B cell (primary cell): Measurements from ENCODE around the gene SFRP4. TPM values are rescaled to one million over a fixed set of nuclear protein-coding genes. Genes with fewer than 3 reads are reported as not detected.

Experiments
- ATAC-seq: fragments of 200-7000 bp; cut with Tn5 transposase; one replicate; pipeline ENCODE4 v1.10.0; 2021; ENCODE audit warnings: low read depth, mild to moderate bottlenecking, moderate number of reproducible peaks, moderate library complexity
- CTCF ChIA-PET: fragments of 350-600 bp; sonication (Branson Sonifier 250); formaldehyde crosslinking; loops from one replicate; lab custom pipeline; 2021; ENCODE audit warnings: antibody characterized with exemption, inconsistent platforms; lab: Charles Lee
- POLR2A ChIA-PET: fragments of 350-600 bp; sonication (Branson Sonifier 250); formaldehyde crosslinking; loops from one replicate; lab custom pipeline; 2021; ENCODE audit warnings: antibody characterized with exemption; lab: Charles Lee
- DNase-seq: peaks from one replicate; pipeline ENCODE4 v3.0.0; 2013
- H2AFZ ChIP-seq: 2 replicates; pipeline ENCODE4 v1.6.1; 2012; ENCODE audit warnings: mild to moderate bottlenecking, low read depth, low read length; ENCODE audit not compliant: insufficient read depth, poor library complexity, severe bottlenecking
- H3K27ac ChIP-seq, 2 donors: 1 replicate in 1 of 2; 2 replicates in 1 of 2; pipeline ENCODE4 v1.5.1; 2012 to 2013; ENCODE audit warnings: low read length in 2 of 2, mild to moderate bottlenecking in 2 of 2, moderate library complexity in 1 of 2
- H3K27me3 ChIP-seq, 4 experiments: fragments of 200-600 bp in 1 of 4; sonication (generic) in 1 of 4; replicated peaks in 1 of 4; 1 replicate in 2 of 4; 2 replicates in 2 of 4; pipeline versions ENCODE4 v1.6.1 to v1.7.0; 2013 to 2016; ENCODE audit warnings: low read length in 3 of 4, mild to moderate bottlenecking in 2 of 4, mixed read lengths in 1 of 4, moderate library complexity in 1 of 4; ENCODE audit not compliant: insufficient read depth in 4 of 4, control insufficient read depth in 3 of 4; ENCODE audit errors: control extremely low read depth in 1 of 4
- H3K36me3 ChIP-seq, 2 experiments: replicated peaks in 1 of 2; 1 replicate in 1 of 2; 2 replicates in 1 of 2; pipeline versions ENCODE4 v1.6.1 to v1.7.1; 2013; ENCODE audit warnings: low read length in 1 of 2; ENCODE audit not compliant: insufficient read depth in 2 of 2, control insufficient read depth in 1 of 2; ENCODE audit errors: control extremely low read depth in 1 of 2, extremely low read depth in 1 of 2
- H3K4me1 ChIP-seq, 2 donors: fragments of 200-600 bp in 1 of 2; sonication (generic) in 1 of 2; 1 replicate in 1 of 2; 2 replicates in 1 of 2; pipeline versions ENCODE4 v1.5.1 to v1.6.1; 2013 to 2017; ENCODE audit warnings: low read length in 2 of 2; ENCODE audit not compliant: control insufficient read depth in 2 of 2, insufficient read depth in 2 of 2
- H3K4me2 ChIP-seq: replicated peaks from 2 replicates; pipeline ENCODE3; 2012; ENCODE audit warnings: mild to moderate bottlenecking, low read depth, low read length; ENCODE audit not compliant: poor library complexity, severe bottlenecking
- H3K4me3 ChIP-seq, 5 experiments: fragments of 200-600 bp in 1 of 5; sonication (generic) in 1 of 5; 1 replicate in 3 of 5; 2 replicates in 2 of 5; pipeline versions ENCODE4 v1.5.1 to v1.7.0; 2011 to 2016; ENCODE audit warnings: low read length in 4 of 5, mild to moderate bottlenecking in 4 of 5, low read depth in 2 of 5, control low read depth in 1 of 5, moderate library complexity in 1 of 5; ENCODE audit not compliant: insufficient read depth in 1 of 5; ENCODE audit errors: control extremely low read depth in 1 of 5, extremely low read depth in 1 of 5
- H3K79me2 ChIP-seq: fragments of 200-600 bp; sonication (generic); one replicate; pipeline ENCODE4 v1.6.0; 2016; ENCODE audit warnings: low read length; ENCODE audit not compliant: control insufficient read depth, insufficient read depth
- H3K9ac ChIP-seq: fragments of 200-600 bp; sonication (generic); 2 replicates; pipeline ENCODE4 v1.6.1; 2017; ENCODE audit warnings: mild to moderate bottlenecking, low read length, moderate library complexity
- H3K9me3 ChIP-seq, 3 donors: one replicate each; pipeline versions ENCODE4 v1.6.1 to v1.7.1; 2013; ENCODE audit warnings: low read length in 2 of 3; ENCODE audit not compliant: control insufficient read depth in 2 of 3, insufficient read depth in 1 of 3; ENCODE audit errors: control extremely low read depth in 1 of 3
- H4K20me1 ChIP-seq: 2 replicates; pipeline ENCODE4 v1.6.0; 2012; ENCODE audit warnings: mild to moderate bottlenecking, low read length; ENCODE audit not compliant: insufficient read depth, control insufficient read depth, poor library complexity, severe bottlenecking
- H3K27ac Mint-ChIP-seq: one replicate; pipeline ENCODE4 v1.8.0; 2021; ENCODE audit warnings: mixed read lengths
- H3K27me3 Mint-ChIP-seq: one replicate; pipeline ENCODE4 v1.8.0; 2021; ENCODE audit warnings: mixed read lengths
- H3K4me1 Mint-ChIP-seq: one replicate; pipeline ENCODE4 v1.8.0; 2021; ENCODE audit warnings: mixed read lengths
- H3K4me3 Mint-ChIP-seq: one replicate; pipeline ENCODE4 v1.8.0; 2021; ENCODE audit warnings: mixed read lengths
- H3K9me3 Mint-ChIP-seq: one replicate; pipeline ENCODE4 v1.8.0; 2022; ENCODE audit warnings: mixed read lengths; ENCODE audit not compliant: insufficient read depth
- EZH2 ChIP-seq: IDR thresholded peaks from 2 replicates; pipeline ENCODE4 v1.6.1; 2012; ENCODE audit warnings: borderline replicate concordance, low read depth, mild to moderate bottlenecking, moderate library complexity, low read length; ENCODE audit not compliant: insufficient read depth, poor library complexity, severe bottlenecking
- WGBS: methylation state at CpG from one replicate; pipeline ENCODE4 v1.1.5; 2013; ENCODE audit warnings: missing lambda C conversion rate; ENCODE audit not compliant: insufficient coverage; 5-methylcytosine and 5-hydroxymethylcytosine counted together
- intact Hi-C: fragments of 100-400 bp; cut with micrococcal nuclease; formaldehyde crosslinking; loops from one replicate; pipeline ENCODE4 v1.10.0; 2022
- polyA plus RNA-seq: library from polyadenylated mRNA; depleted of rRNA; stranded (reverse); fragments of >200 nt; gene quantifications from 2 replicates; pipeline ENCODE4 v1.2.3, GENCODE V29; 2012
- total RNA-seq, 2 donors: library from RNA; stranded (reverse); fragments of 120-200 nt in 1 of 2; gene quantifications; 1 replicate in 1 of 2; 2 replicates in 1 of 2; pipeline versions ENCODE4 v1.2.3 to v1.2.4, GENCODE V29; 2013 to 2022
- TF ChIP-seq, protein P1 (sequence below): fragments of 200-600 bp; IDR thresholded peaks from one replicate; pipeline ENCODE4 v1.8.0; 2022; ENCODE audit warnings: antibody characterized with exemption, mild to moderate bottlenecking

SFRP4 gene
- total and polyA plus RNA-seq, 2 donors (not counting 1 experiment from before 2014, with no cell fraction given), result not detected

DNA sequence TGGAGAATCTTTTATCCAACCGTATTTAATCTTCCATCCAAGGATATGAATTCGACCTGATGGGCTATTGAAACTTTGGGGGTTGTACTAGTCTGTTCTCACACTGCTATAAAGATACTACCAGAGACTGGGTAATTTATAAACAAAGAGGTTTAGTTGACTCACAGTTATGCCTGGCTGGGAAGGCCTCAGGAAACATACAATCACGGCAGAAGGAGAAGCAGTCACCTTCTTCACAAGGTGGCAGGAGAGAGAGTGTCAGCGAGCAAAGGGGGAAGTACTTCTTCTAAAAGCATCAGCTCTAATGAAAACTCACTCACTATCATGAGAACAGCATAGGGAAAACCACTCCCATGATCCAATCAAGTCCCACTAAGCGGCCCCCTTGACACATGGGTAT lies 47.6 kb upstream of the SFRP4 start:
- Histone ChIP-seq H3K27ac (no peak overlapping the region), H3K9me3 (peaks cover 0 to 4% (median 0%) of the 10 kb centered on the region in 3 donors), H2AFZ (no peak overlapping the region), H3K36me3 (no peaks in the 10 kb centered on the region), H3K79me2 (no peaks in the 10 kb centered on the region), H3K9ac (no peak overlapping the region), H3K4me2 (no peak overlapping the region), H3K4me1 (no peaks in the 10 kb centered on the region), H4K20me1 (no peaks in the 10 kb centered on the region), H3K27me3 (no peaks in the 10 kb centered on the region), H3K4me3 (no peak overlapping the region)
- no CpG with 5 or more reads among the region's 5 CpGs for WGBS
- Mint-ChIP-seq H3K9me3 (no peaks in the 10 kb centered on the region), H3K27ac (no peak overlapping the region), H3K4me3 (no peak overlapping the region), H3K27me3 (peaks cover 8% of the 10 kb centered on the region), H3K4me1 (no peaks in the 10 kb centered on the region)
- ATAC-seq (no peak), DNase-seq (no peak)
- ChIA-PET POLR2A (no interaction called here), CTCF (no interaction called here)
- TF ChIP-seq, protein P1, sequence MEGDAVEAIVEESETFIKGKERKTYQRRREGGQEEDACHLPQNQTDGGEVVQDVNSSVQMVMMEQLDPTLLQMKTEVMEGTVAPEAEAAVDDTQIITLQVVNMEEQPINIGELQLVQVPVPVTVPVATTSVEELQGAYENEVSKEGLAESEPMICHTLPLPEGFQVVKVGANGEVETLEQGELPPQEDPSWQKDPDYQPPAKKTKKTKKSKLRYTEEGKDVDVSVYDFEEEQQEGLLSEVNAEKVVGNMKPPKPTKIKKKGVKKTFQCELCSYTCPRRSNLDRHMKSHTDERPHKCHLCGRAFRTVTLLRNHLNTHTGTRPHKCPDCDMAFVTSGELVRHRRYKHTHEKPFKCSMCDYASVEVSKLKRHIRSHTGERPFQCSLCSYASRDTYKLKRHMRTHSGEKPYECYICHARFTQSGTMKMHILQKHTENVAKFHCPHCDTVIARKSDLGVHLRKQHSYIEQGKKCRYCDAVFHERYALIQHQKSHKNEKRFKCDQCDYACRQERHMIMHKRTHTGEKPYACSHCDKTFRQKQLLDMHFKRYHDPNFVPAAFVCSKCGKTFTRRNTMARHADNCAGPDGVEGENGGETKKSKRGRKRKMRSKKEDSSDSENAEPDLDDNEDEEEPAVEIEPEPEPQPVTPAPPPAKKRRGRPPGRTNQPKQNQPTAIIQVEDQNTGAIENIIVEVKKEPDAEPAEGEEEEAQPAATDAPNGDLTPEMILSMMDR, result no peak
- TF ChIP-seq EZH2, result no peak
- intact Hi-C loops, result no loop called here

GRCh38 chr7:37961251-37961650 lies 44.6 kb upstream of the SFRP4 start:
- Histone ChIP-seq H3K79me2 (no peaks in the 10 kb centered on the region), H3K27me3 (no peaks in the 10 kb centered on the region), H2AFZ (no peak overlapping the region), H3K9me3 (no peaks in the 10 kb centered on the region), H3K36me3 (no peaks in the 10 kb centered on the region), H3K4me3 (no peak overlapping the region), H3K4me2 (no peak overlapping the region), H3K27ac (no peak overlapping the region), H4K20me1 (no peaks in the 10 kb centered on the region), H3K9ac (no peak overlapping the region), H3K4me1 (no peaks in the 10 kb centered on the region)
- POLR2A ChIA-PET, result no interaction called here
- H3K27ac Mint-ChIP-seq, result no peak overlapping the region
- ATAC-seq (no peak), DNase-seq (no peak)
- H3K4me1 Mint-ChIP-seq, result no peaks in the 10 kb centered on the region
- 92% methylated on average over 5 of the region's 5 CpGs for WGBS
- H3K27me3 Mint-ChIP-seq, result peaks cover 8% of the 10 kb centered on the region
- TF ChIP-seq EZH2, result no peak
- TF ChIP-seq, protein P1, result no peak
- no peak overlapping the region for H3K4me3 Mint-ChIP-seq
- CTCF ChIA-PET, result no interaction called here
- intact Hi-C loops, result no loop called here
- H3K9me3 Mint-ChIP-seq, result no peaks in the 10 kb centered on the region
